BE2C (cell line): ENCODE results near the gene C4B.

Experiments
- DNase-seq: peaks from one replicate; pipeline ENCODE4 v3.0.0-alpha.2; 2020
- H3K27me3 ChIP-seq: fragments of 250-450 bp; sonication (Bioruptor Pico); 2 replicates; pipeline ENCODE4 v1.5.1; 2020; ENCODE audit warnings: mild to moderate bottlenecking
- H3K36me3 ChIP-seq: fragments of 250-450 bp; sonication (Bioruptor Pico); 2 replicates; pipeline ENCODE4 v1.5.1; 2020; ENCODE audit warnings: mild to moderate bottlenecking
- H3K4me1 ChIP-seq: fragments of 250-450 bp; sonication (Bioruptor Pico); 2 replicates; pipeline ENCODE4 v1.5.1; 2020
- H3K4me3 ChIP-seq: 2 replicates; pipeline ENCODE4 v1.5.1; 2011; ENCODE audit warnings: low read depth, low read length
- H3K9me3 ChIP-seq: fragments of 250-450 bp; sonication (Bioruptor Pico); 2 replicates; pipeline ENCODE4 v1.5.1; 2020
- CTCF ChIP-seq: IDR thresholded peaks from 2 replicates; pipeline ENCODE4 v1.5.1; 2012; ENCODE audit warnings: mild to moderate bottlenecking, low read depth, low read length

C4B gene

DNA sequence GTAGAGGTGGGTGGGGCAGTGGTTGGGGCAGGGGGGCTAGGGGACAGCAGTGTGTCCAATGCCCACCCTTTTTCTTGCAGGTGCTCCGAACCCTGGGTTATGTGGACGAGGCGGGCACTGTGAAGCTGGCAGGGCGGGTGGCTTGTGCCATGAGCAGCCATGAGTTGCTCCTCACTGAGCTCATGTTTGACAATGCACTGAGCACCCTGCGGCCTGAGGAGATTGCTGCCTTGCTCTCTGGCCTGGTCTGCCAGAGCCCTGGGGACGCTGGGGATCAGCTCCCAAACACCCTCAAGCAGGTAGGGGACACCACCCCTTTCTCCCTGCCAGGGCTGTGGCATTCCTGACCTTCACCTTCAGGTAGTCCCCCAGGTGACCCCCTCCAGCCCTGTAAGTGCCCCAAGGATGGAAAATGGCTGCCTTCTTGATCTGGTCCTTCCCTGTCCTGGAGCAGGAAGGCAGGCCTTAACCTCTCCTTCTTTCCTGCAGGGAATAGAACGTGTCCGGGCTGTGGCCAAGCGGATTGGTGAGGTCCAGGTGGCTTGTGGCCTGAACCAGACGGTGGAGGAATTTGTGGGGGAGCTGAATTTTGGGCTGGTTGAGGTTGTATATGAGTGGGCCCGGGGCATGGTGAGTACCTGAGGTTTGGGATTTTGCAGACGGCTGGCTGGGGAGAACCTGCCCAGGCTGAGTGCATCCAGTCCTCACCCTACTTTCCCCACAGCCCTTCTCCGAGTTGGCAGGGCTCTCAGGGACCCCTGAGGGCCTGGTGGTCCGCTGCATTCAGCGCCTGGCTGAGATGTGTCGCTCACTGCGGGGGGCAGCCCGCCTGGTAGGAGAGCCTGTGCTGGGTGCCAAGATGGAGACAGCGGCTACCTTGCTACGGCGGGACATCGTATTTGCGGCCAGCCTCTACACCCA lies 45.5 kb upstream of the C4B start:
- H3K4me3 ChIP-seq = no peak overlapping the region
- no peak for TF ChIP-seq CTCF
- no peaks in the 10 kb centered on the region for H3K27me3 ChIP-seq
- no peak for DNase-seq
- no peaks in the 10 kb centered on the region for H3K9me3 ChIP-seq
- H3K36me3 ChIP-seq = peaks cover 42% of the 10 kb centered on the region
- H3K4me1 ChIP-seq = no peaks in the 10 kb centered on the region

DNA sequence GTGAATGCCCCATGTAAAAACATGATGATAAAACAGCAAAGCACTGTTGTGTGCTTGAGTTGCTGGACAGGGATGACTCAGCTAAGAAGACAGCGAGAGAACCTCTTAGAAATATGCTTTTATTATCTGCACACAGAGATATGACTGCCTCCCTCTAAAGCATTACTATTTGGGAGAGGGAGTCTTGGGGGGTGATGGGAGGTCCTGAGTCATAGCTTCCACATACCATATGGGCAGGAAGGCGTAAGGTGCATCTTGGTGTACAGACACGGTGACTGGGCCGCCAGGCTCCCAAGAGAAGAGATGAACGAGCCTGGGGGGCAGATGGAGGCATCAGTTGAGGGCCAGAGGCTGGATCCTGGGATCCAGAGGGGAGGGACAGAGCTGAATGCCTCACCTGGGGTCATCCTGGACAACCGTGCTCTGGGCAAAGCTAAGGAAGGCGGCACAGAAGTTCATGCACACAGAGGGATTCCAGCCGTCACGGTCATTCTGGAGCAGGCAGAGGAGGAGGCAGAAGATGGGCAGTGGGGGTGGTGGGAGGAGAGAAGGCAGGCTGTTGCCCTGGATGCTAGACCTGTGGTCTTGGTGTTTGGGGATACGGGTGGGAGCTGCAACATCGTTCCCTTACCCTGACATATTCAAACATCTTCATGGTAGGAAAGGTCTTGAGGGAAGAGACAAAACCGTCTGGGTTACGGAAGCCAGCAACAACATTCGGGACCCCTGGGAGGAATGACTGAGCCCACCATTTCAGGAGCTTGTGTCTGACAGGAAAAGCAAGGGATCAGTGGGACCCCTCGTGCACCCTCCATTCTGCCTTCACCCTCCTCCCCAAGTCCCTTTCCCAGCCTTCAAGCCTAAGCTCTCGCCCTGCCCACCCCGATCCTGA lies 44.6 kb upstream of the C4B start:
- Histone ChIP-seq H3K4me3 (peak overlapping the region; percentile 82), H3K4me1 (no peaks in the 10 kb centered on the region), H3K36me3 (peaks cover 36% of the 10 kb centered on the region), H3K9me3 (no peaks in the 10 kb centered on the region), H3K27me3 (no peaks in the 10 kb centered on the region)
- no peak for DNase-seq
- no peak for TF ChIP-seq CTCF

DNA sequence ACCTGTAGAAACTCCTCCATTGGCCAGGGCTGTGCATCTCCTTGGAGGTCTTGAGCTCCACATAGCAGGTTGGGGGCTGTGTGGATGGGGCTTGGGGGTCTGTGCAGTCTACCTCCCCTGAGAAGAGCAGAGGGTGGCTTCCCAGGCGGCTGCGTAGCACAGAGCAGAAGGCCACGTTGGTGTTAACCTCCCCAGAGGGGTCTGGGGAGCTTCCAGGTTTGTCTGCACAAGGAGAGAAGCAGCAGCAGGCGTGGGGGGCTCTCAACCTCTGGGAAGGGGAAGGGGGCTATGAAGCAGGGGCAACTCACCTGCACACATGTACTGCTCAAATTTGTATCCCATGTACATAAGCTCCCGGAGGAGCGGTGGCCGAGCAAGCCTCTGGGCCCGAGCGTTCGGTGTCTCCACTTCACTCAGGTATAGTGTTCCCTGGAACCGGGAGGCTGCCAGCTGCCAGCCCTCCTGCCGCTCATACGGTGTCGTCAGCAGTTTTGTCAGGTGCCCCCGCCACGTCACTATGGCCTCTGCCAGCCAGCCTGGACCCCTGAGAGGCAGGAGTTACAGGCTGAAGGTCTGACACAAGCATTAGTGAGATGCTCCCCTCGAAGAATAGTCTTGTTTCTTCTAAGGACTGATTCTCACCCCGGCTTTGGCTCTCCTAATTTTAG lies 43.9 kb upstream of the C4B start:
- Histone ChIP-seq H3K36me3 (peaks cover 32% of the 10 kb centered on the region), H3K9me3 (no peaks in the 10 kb centered on the region), H3K4me3 (peak overlapping the region; percentile 82), H3K27me3 (no peaks in the 10 kb centered on the region), H3K4me1 (no peaks in the 10 kb centered on the region)
- TF ChIP-seq CTCF = no peak
- peak; percentile 23 for DNase-seq

- H3K4me1 ChIP-seq = no peaks in the 10 kb centered on the region
- H3K4me3 ChIP-seq = peak overlapping the region; percentile 82
- H3K27me3 ChIP-seq = no peaks in the 10 kb centered on the region
- no peak for DNase-seq
- H3K36me3 ChIP-seq = peaks cover 29% of the 10 kb centered on the region
- H3K9me3 ChIP-seq = no peaks in the 10 kb centered on the region
- TF ChIP-seq CTCF = no peak
Observed at GRCh38 chr6:31971279-31971992, 43.2 kb upstream of the C4B start.

- DNase-seq = peak; percentile 93
- Histone ChIP-seq H3K36me3 (peaks cover 22% of the 10 kb centered on the region), H3K4me1 (no peaks in the 10 kb centered on the region), H3K9me3 (no peaks in the 10 kb centered on the region), H3K4me3 (peak within 1 kb of the TSS; percentile 82), H3K27me3 (no peaks in the 10 kb centered on the region)
- TF ChIP-seq CTCF = no peak
Observed at GRCh38 chr6:31971993-31972708, 42.4 kb upstream of the C4B start, which contains the start of gene DXO. Gene DXO, minus strand, starts transcription at chr6:31972138. Its CDS starts 463 bp downstream, at chr6:31971675.
